GM06990 (cell line): ENCODE results near the gene ISY1.
"Not testable (repeated sequence)": the region's sequence is repeated elsewhere in the genome, so short reads cannot be mapped to it uniquely, and the experiment has no call there.

Source experiments
- DNase-seq: peaks from one replicate; pipeline ENCODE4 v3.0.0-alpha.2; 2011; ENCODE audit not compliant: insufficient read length; ENCODE audit errors: extremely low read depth
- H3K27me3 ChIP-seq: replicated peaks from 2 replicates; pipeline ENCODE4 v1.6.0; 2011; ENCODE audit warnings: low read length; ENCODE audit not compliant: control insufficient read depth, insufficient read depth
- H3K36me3 ChIP-seq: 2 replicates; pipeline ENCODE4 v1.5.1; 2011; ENCODE audit warnings: low read length; ENCODE audit not compliant: control insufficient read depth, insufficient read depth
- H3K4me3 ChIP-seq: replicated peaks from 2 replicates; pipeline ENCODE4 v1.5.1; 2011; ENCODE audit warnings: low read depth, mild to moderate bottlenecking, control low read depth, low read length
- TF ChIP-seq, protein P1 (sequence below): IDR thresholded peaks from 2 replicates; pipeline ENCODE4 v1.5.1; 2011; ENCODE audit warnings: low read length, control low read depth, mild to moderate bottlenecking, inconsistent platforms; ENCODE audit not compliant: insufficient read depth, poor library complexity, severe bottlenecking

The ISY1 gene

DNA sequence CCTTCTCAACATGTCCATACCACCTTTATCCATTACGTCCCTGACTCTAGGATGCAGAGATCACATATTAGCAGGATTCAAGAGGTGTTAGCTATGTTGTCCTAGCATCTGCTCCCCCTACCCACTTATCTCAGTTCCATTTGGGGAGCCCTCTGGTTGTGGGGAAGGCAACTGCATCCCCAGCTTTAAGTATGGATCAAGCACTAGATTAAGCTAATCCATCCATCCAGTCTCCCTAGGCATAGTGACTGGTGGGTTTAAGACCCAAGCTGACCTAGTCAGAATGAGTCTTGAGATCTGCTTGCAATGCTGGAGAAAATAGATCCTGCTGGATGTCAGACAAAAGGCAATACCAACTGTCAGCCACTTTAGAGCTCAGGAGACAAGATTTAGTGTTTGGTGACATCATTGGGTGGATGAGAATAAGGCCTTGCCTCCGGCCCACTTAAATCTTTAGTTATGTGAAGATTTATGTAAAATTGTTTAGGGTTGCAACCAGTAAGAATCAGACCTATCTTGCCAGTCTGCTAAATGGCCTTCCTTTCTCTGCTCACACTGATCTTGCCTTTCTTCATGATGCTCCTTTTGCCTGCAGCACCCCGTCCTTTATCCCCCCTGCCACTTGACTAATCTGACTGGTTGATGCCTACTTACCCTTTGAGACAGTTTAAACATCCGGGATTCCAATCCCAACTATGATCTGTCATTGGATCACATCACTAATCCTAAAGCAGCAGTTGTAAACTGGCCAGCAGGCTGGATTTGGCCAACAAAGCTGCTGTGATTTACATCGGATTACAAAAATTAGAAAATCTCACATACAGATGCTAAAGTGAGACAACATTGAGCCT lies 2.1 kb upstream of the ISY1 start:
- no peak for DNase-seq
- Histone ChIP-seq H3K36me3 (peaks cover 8% of the 10 kb centered on the region), H3K4me3 (no peak overlapping the region), H3K27me3 (no peaks in the 10 kb centered on the region)
- TF ChIP-seq, protein P1, sequence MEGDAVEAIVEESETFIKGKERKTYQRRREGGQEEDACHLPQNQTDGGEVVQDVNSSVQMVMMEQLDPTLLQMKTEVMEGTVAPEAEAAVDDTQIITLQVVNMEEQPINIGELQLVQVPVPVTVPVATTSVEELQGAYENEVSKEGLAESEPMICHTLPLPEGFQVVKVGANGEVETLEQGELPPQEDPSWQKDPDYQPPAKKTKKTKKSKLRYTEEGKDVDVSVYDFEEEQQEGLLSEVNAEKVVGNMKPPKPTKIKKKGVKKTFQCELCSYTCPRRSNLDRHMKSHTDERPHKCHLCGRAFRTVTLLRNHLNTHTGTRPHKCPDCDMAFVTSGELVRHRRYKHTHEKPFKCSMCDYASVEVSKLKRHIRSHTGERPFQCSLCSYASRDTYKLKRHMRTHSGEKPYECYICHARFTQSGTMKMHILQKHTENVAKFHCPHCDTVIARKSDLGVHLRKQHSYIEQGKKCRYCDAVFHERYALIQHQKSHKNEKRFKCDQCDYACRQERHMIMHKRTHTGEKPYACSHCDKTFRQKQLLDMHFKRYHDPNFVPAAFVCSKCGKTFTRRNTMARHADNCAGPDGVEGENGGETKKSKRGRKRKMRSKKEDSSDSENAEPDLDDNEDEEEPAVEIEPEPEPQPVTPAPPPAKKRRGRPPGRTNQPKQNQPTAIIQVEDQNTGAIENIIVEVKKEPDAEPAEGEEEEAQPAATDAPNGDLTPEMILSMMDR, result peak; percentile 35

DNA sequence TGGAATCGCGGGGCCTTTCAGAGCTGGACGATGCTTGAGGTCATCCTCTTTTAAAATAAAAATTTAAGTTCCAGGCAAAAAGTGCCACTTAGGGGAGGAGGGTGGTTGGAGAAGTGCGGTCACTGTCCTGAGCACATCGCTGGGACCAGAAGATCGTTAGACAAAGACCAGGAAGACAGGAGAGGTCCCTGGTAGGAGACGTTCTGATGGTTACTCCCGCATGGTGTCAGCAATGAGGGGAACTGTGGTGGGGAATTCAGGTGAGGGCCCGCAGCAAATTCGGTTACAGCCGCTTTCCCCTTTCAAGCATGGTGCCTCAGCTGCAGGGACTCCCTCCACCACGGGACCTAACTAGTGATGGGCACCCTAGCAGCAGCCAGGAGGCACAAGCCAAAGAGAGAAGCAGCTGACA lies 1.0 kb upstream of the ISY1 start:
- no peak for DNase-seq
- Histone ChIP-seq H3K36me3 (peaks cover 4% of the 10 kb centered on the region), H3K4me3 (peak overlapping the region; percentile 82), H3K27me3 (no peaks in the 10 kb centered on the region)
- TF ChIP-seq, protein P1, result no peak

DNA sequence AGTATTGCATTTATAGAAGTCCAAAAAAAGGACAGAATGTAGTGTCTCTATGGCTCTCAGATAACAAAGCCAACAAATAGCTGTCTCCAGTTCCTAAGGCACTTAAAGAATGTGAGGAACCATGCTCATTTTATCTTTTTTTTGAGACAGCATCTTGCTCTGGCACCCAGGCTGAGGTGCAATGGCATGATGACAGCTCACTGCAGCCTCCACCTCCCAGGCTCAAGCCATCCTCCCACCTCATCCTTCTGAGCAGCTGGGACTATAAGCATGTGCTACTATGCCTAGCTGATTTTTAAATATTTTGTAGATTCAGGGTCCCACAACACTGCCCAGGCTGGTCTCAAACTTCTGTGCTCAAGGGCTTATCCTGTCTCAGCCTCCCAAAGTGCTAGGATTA lies 16.1 kb downstream of the ISY1 start:
- TF ChIP-seq, protein P1, result no peak
- H3K36me3 ChIP-seq, result peaks cover 5% of the 10 kb centered on the region
- no peak overlapping the region for H3K4me3 ChIP-seq
- DNase-seq, result no peak
- no peaks in the 10 kb centered on the region for H3K27me3 ChIP-seq

DNA sequence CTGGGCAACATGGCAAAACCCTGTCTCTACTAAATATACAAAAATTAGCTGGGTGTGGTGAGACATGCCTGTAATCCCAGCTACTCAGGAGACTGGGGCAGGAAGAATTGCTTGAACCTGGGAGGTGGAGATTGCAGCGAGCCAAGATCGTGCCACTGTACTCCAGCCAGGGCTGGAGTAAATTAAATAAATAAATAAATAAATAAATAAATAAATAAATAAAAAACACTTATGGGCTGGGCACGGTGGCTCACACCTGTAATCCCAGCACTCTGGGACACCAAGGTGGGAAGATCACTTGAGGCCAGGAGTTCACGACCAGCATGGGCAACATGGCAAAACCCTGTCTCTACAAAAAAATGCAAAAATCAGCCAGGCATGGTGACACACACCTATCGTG lies 19.9 kb downstream of the ISY1 start:
- H3K27me3 ChIP-seq, H3K36me3 ChIP-seq, H3K4me3 ChIP-seq, DNase-seq: not testable (repeated sequence)

DNA sequence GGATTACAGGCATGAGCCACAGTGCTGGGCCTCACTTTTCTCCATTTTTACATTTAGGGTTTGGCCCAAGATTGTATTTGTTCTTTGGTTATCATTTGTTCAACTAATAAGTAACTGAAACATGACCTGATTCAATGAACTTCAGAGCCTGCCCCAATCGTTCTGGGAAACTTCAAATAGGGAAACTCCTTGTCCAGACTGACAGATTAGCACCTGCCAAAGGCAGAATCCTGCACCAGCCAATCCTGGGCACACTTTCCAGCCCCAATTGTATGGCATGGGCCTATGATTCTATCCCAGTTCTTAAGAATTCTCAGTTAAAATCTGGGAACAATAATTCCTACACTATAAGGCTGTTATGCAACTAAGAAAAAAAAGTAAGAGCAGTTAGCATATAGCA lies 21.0 kb downstream of the ISY1 start:
- no peak for DNase-seq
- TF ChIP-seq, protein P1, result no peak
- Histone ChIP-seq H3K36me3 (peaks cover 2% of the 10 kb centered on the region; the same call in 1 of the 2 replicates), H3K4me3 (no peak overlapping the region), H3K27me3 (no peaks in the 10 kb centered on the region)

DNA sequence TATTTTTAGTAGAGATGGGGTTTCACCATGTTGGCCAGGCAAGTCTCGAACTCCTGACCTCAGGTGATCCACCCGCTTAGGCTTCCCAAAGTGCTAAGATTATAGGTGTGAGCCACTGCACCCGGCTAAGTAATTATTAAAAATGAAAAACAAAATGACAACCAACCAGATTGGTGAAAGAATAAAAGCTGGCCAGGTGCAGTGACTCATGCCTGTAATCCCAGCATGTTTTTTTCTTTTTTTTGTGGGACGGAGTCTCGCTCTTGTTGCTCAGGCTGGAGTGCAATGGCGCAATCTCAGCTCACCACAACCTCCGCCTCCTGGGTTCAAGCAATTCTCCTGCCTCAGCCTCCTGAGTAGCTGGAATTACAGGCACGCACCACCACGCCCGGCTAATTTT lies 24.6 kb downstream of the ISY1 start:
- H3K36me3 ChIP-seq, result peaks cover 20% of the 10 kb centered on the region
- H3K27me3 ChIP-seq, DNase-seq, H3K4me3 ChIP-seq: not testable (repeated sequence)
